Astrocyte (in vitro differentiated cells and primary cell): ENCODE data around the gene UBE2U. TPM values are rescaled to one million over a fixed set of nuclear protein-coding genes. Genes with fewer than 3 reads are reported as not detected.

Experiments
- DNase-seq: peaks from one replicate; pipeline ENCODE4 v3.0.0-alpha.2; 2010; ENCODE audit warnings: low read depth
- FAIRE-seq: peaks from 2 replicates; lab custom pipeline; 2011; peaks lifted over from hg19 to GRCh38; lab: Jason Lieb, UNC
- H2AFZ ChIP-seq: 2 replicates; pipeline ENCODE4 v1.6.0; 2012; ENCODE audit warnings: low read depth, low read length, inconsistent platforms
- H3K27ac ChIP-seq: 2 replicates; pipeline ENCODE4 v1.5.1; 2011; ENCODE audit warnings: low read depth, low read length, inconsistent platforms
- H3K27me3 ChIP-seq: 2 replicates; pipeline ENCODE4 v1.6.0; 2011; ENCODE audit warnings: low read length, inconsistent platforms; ENCODE audit not compliant: insufficient read depth
- H3K36me3 ChIP-seq: 2 replicates; pipeline ENCODE4 v1.5.1; 2011; ENCODE audit warnings: low read length, inconsistent platforms; ENCODE audit not compliant: insufficient read depth
- H3K4me1 ChIP-seq: 2 replicates; pipeline ENCODE4 v1.5.1; 2011; ENCODE audit warnings: low read length, inconsistent platforms; ENCODE audit not compliant: insufficient read depth
- H3K4me2 ChIP-seq: 2 replicates; pipeline ENCODE4 v1.6.0; 2012; ENCODE audit warnings: low read length, inconsistent platforms
- H3K4me3 ChIP-seq: 2 replicates; pipeline ENCODE4 v1.5.1; 2011; ENCODE audit warnings: low read depth, mild to moderate bottlenecking, low read length, inconsistent platforms; ENCODE audit not compliant: insufficient read depth
- H3K79me2 ChIP-seq: 2 replicates; pipeline ENCODE4 v1.6.0; 2012; ENCODE audit warnings: mild to moderate bottlenecking, low read length, inconsistent platforms; ENCODE audit not compliant: insufficient read depth
- H3K9ac ChIP-seq: 2 replicates; pipeline ENCODE4 v1.6.0; 2012; ENCODE audit warnings: mild to moderate bottlenecking, low read length, inconsistent platforms
- H3K9me3 ChIP-seq: 2 replicates; pipeline ENCODE4 v1.5.1; 2012; ENCODE audit warnings: low read depth, mild to moderate bottlenecking, low read length, inconsistent platforms; ENCODE audit not compliant: insufficient read depth
- H4K20me1 ChIP-seq: 2 replicates; pipeline ENCODE4 v1.6.0; 2012; ENCODE audit warnings: low read length, inconsistent platforms; ENCODE audit not compliant: insufficient read depth
- H3K27ac Mint-ChIP-seq: one replicate; pipeline ENCODE4 v1.8.0; 2021; ENCODE audit warnings: mild to moderate bottlenecking, mixed read lengths; ENCODE audit not compliant: unreplicated experiment
- H3K27me3 Mint-ChIP-seq: one replicate; pipeline ENCODE4 v1.8.0; 2021; ENCODE audit warnings: low read depth, mixed read lengths; ENCODE audit not compliant: unreplicated experiment
- H3K36me3 Mint-ChIP-seq: one replicate; pipeline ENCODE4 v1.8.0; 2021; ENCODE audit warnings: low read depth, mixed read lengths; ENCODE audit not compliant: unreplicated experiment
- H3K4me1 Mint-ChIP-seq: one replicate; pipeline ENCODE4 v1.8.0; 2021; ENCODE audit warnings: low read depth, mixed read lengths; ENCODE audit not compliant: unreplicated experiment
- H3K4me3 Mint-ChIP-seq: one replicate; pipeline ENCODE4 v1.8.0; 2021; ENCODE audit warnings: mild to moderate bottlenecking, moderate library complexity, mixed read lengths; ENCODE audit not compliant: unreplicated experiment
- H3K9me3 Mint-ChIP-seq: one replicate; pipeline ENCODE4 v1.8.0; 2021; ENCODE audit warnings: mild to moderate bottlenecking, mixed read lengths; ENCODE audit not compliant: unreplicated experiment
- EZH2 ChIP-seq: IDR thresholded peaks from 2 replicates; pipeline ENCODE4 v1.6.1; 2012; ENCODE audit warnings: mild to moderate bottlenecking, low read length, inconsistent platforms; ENCODE audit not compliant: insufficient read depth
- total RNA-seq: library from RNA; stranded (reverse); gene quantifications from 2 replicates; pipeline ENCODE4 v1.2.1, GENCODE V29; 2021
- TF ChIP-seq, protein P1 (sequence below): IDR thresholded peaks from 2 replicates; pipeline ENCODE4 v1.5.1; 2011; ENCODE audit warnings: low read depth, mild to moderate bottlenecking, inconsistent platforms, low read length, moderate library complexity; ENCODE audit not compliant: insufficient read depth

Gene UBE2U
- total RNA-seq, 1 donor from 2014 or later, result not detected

DNA sequence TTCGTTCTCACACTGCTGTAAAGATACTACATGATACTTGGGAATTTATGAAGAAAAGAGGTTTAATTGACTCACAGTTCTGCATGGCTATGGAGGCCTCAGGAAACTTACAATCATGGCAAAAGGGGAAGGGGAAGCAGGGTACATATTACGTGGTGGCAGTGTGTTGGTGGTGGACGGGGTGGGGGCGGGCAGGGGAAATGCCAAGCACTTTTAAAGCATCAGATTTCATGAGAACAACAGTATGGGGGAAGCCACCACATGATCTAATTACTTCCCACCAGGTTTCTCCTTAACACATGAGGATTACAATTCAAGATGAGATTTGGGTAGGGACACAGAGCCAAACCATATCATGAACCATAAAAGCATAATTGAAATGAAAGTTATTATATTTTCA is 88.5 kb downstream of the UBE2U start:
- TF ChIP-seq, protein P1, sequence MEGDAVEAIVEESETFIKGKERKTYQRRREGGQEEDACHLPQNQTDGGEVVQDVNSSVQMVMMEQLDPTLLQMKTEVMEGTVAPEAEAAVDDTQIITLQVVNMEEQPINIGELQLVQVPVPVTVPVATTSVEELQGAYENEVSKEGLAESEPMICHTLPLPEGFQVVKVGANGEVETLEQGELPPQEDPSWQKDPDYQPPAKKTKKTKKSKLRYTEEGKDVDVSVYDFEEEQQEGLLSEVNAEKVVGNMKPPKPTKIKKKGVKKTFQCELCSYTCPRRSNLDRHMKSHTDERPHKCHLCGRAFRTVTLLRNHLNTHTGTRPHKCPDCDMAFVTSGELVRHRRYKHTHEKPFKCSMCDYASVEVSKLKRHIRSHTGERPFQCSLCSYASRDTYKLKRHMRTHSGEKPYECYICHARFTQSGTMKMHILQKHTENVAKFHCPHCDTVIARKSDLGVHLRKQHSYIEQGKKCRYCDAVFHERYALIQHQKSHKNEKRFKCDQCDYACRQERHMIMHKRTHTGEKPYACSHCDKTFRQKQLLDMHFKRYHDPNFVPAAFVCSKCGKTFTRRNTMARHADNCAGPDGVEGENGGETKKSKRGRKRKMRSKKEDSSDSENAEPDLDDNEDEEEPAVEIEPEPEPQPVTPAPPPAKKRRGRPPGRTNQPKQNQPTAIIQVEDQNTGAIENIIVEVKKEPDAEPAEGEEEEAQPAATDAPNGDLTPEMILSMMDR, result no peak
- DNase-seq, result no peak
- peaks cover 8% of the 10 kb centered on the region for H3K9me3 Mint-ChIP-seq

GRCh38 chr1:64292399-64292798 is 89.0 kb downstream of the UBE2U start:
- H3K4me2 ChIP-seq, result no peak overlapping the region
- no peak overlapping the region for H2AFZ ChIP-seq
- no peaks in the 10 kb centered on the region for H4K20me1 ChIP-seq
- Mint-ChIP-seq H3K27ac (no peak overlapping the region), H3K27me3 (peaks cover 3% of the 10 kb centered on the region), H3K4me3 (no peak overlapping the region), H3K4me1 (no peaks in the 10 kb centered on the region), H3K36me3 (no peaks in the 10 kb centered on the region), H3K9me3 (peaks cover 12% of the 10 kb centered on the region)
- FAIRE-seq (no peak), DNase-seq (no peak)
- no peaks in the 10 kb centered on the region for H3K36me3 ChIP-seq
- H3K27ac ChIP-seq, result no peak overlapping the region
- no peak overlapping the region for H3K4me3 ChIP-seq
- TF ChIP-seq EZH2, result no peak
- TF ChIP-seq, protein P1, result no peak
- no peaks in the 10 kb centered on the region for H3K27me3 ChIP-seq
- H3K79me2 ChIP-seq, result no peaks in the 10 kb centered on the region
- no peak overlapping the region for H3K9ac ChIP-seq
- H3K9me3 ChIP-seq, result peaks cover 7% of the 10 kb centered on the region
- no peaks in the 10 kb centered on the region for H3K4me1 ChIP-seq

More for the DNA sequence above, 88.5 kb downstream of the UBE2U start:
- no peaks in the 10 kb centered on the region for H4K20me1 ChIP-seq
- H3K27ac ChIP-seq, result no peak overlapping the region
- peaks cover 4% of the 10 kb centered on the region for H3K9me3 ChIP-seq
- H3K79me2 ChIP-seq, result no peaks in the 10 kb centered on the region
- H3K4me3 Mint-ChIP-seq, result no peak overlapping the region
- no peaks in the 10 kb centered on the region for H3K4me1 ChIP-seq
- H3K4me3 ChIP-seq, result no peak overlapping the region
- H3K9ac ChIP-seq, result no peak overlapping the region
- H3K4me1 Mint-ChIP-seq, result no peaks in the 10 kb centered on the region
- no peaks in the 10 kb centered on the region for H3K36me3 Mint-ChIP-seq
- peaks cover 3% of the 10 kb centered on the region for H3K27me3 Mint-ChIP-seq
- H3K27me3 ChIP-seq, result peaks cover under 1% of the 10 kb centered on the region
- no peak overlapping the region for H3K4me2 ChIP-seq
- H3K27ac Mint-ChIP-seq, result no peak overlapping the region
- H3K36me3 ChIP-seq, result no peaks in the 10 kb centered on the region
- no peak for FAIRE-seq
- H2AFZ ChIP-seq, result no peak overlapping the region

DNA sequence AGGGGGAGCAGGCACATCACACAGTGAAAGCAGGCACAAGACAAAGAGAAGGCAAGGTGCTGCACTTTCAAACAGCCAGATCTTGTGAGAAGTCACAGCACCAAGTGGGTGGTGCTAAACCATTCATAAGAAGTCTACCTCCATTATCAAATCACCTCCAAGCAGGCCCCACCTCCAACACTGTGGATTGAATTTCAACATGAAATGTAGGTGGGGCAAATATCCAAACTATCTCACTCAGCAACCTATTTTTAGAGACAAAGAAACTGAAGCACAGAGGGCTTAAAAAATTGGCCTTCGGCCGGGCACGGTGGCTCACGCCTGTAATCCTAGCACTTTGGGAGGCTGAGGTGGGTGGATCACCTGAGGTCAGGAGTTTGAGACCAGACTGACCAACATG is 90.4 kb downstream of the UBE2U start:
- peaks cover 17% of the 10 kb centered on the region for H3K9me3 Mint-ChIP-seq
- H3K27me3 ChIP-seq, result no peaks in the 10 kb centered on the region
- DNase-seq, result no peak
- H3K4me1 Mint-ChIP-seq, result no peaks in the 10 kb centered on the region
- H3K4me3 ChIP-seq, result no peak overlapping the region
- no peak overlapping the region for H3K27ac Mint-ChIP-seq
- FAIRE-seq, result no peak
- no peaks in the 10 kb centered on the region for H3K79me2 ChIP-seq
- H3K27me3 Mint-ChIP-seq, result peaks cover 3% of the 10 kb centered on the region
- no peaks in the 10 kb centered on the region for H3K4me1 ChIP-seq
- no peak overlapping the region for H3K27ac ChIP-seq
- H3K4me3 Mint-ChIP-seq, result no peak overlapping the region
- no peak overlapping the region for H3K4me2 ChIP-seq
- no peak overlapping the region for H2AFZ ChIP-seq
- H3K9me3 ChIP-seq, result peaks cover 7% of the 10 kb centered on the region
- H4K20me1 ChIP-seq, result no peaks in the 10 kb centered on the region
- H3K9ac ChIP-seq, result no peak overlapping the region
- no peaks in the 10 kb centered on the region for H3K36me3 ChIP-seq
- TF ChIP-seq EZH2, result no peak
- no peaks in the 10 kb centered on the region for H3K36me3 Mint-ChIP-seq
